ENCODE results near the gene MCMBP.

The MCMBP gene

GRCh38 chr10:119783665-119784027 is 89.0 kb downstream of the MCMBP start:
- no peak for DNase-seq (ENCODE audit: low read depth)

- DNase-seq (ENCODE audit: low read depth), result no peak
These were observed 89.5 kb downstream of the MCMBP start for GRCh38 chr10:119782981-119783664.

- DNase-seq (ENCODE audit: low read depth), result no peak
These were observed 91.1 kb downstream of the MCMBP start for GRCh38 chr10:119781498-119781897.

GRCh38 chr10:119780879-119781480 is 91.7 kb downstream of the MCMBP start:
- DNase-seq (ENCODE audit: low read depth), result no peak
